SU-DHL-6 (cell line): ENCODE measurements around the gene GRIA3.

Source experiments
- EZH2phosphoT487 ChIP-seq: fragments of 200-600 bp; sonication (generic), shearing (Covaris generic); conservative IDR thresholded peaks from 2 replicates; pipeline ENCODE4 v1.6.1; 2018; ENCODE audit warnings: mild to moderate bottlenecking, antibody characterized with exemption, low read length, moderate library complexity, mixed read lengths
- TF ChIP-seq, protein P1 (sequence below): fragments of 200-600 bp; sonication (generic); IDR thresholded peaks from one replicate; pipeline ENCODE4 v1.5.1; 2017; ENCODE audit warnings: antibody characterized with exemption, mild to moderate bottlenecking, low read length, moderate library complexity; ENCODE audit not compliant: insufficient read depth, poor library complexity, severe bottlenecking

GRCh38 chrX:123357941-123358340 is 173.9 kb downstream of the GRIA3 start:
- TF ChIP-seq, protein P1, sequence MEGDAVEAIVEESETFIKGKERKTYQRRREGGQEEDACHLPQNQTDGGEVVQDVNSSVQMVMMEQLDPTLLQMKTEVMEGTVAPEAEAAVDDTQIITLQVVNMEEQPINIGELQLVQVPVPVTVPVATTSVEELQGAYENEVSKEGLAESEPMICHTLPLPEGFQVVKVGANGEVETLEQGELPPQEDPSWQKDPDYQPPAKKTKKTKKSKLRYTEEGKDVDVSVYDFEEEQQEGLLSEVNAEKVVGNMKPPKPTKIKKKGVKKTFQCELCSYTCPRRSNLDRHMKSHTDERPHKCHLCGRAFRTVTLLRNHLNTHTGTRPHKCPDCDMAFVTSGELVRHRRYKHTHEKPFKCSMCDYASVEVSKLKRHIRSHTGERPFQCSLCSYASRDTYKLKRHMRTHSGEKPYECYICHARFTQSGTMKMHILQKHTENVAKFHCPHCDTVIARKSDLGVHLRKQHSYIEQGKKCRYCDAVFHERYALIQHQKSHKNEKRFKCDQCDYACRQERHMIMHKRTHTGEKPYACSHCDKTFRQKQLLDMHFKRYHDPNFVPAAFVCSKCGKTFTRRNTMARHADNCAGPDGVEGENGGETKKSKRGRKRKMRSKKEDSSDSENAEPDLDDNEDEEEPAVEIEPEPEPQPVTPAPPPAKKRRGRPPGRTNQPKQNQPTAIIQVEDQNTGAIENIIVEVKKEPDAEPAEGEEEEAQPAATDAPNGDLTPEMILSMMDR = no peak
- no peak for TF ChIP-seq EZH2phosphoT487
